Kidney (tissue), 14 donors: ENCODE results near the gene FUT9. TPM values are rescaled to one million over a fixed set of nuclear protein-coding genes. Genes with fewer than 3 reads are reported as not detected.

Source experiments
- DNase-seq, 5 donors: peaks; one replicate each; pipeline ENCODE4 v3.0.0-alpha.2; 2013 to 2020
- FAIRE-seq: peaks from 2 replicates; lab custom pipeline; 2012; peaks lifted over from hg19 to GRCh38; lab: Jason Lieb, UNC
- H3K27ac ChIP-seq, 2 donors: one replicate each; pipeline ENCODE4 v1.7.0; 2013; ENCODE audit warnings: low read depth in 2 of 2, low read length in 2 of 2, inconsistent platforms in 1 of 2
- H3K27me3 ChIP-seq: one replicate; pipeline ENCODE4 v1.7.1; 2013; ENCODE audit warnings: low read length, inconsistent platforms; ENCODE audit not compliant: control insufficient read depth, insufficient read depth
- H3K36me3 ChIP-seq, 3 donors: one replicate each; pipeline versions ENCODE4 v1.7.0 to v1.7.1; 2013; ENCODE audit warnings: low read length in 3 of 3, control low read depth in 1 of 3, inconsistent platforms in 1 of 3; ENCODE audit not compliant: insufficient read depth in 3 of 3, control insufficient read depth in 2 of 3
- H3K4me1 ChIP-seq, 3 donors: one replicate each; pipeline versions ENCODE4 v1.7.0 to v1.7.1; 2013; ENCODE audit warnings: low read length in 3 of 3, inconsistent platforms in 1 of 3, low read depth in 1 of 3; ENCODE audit not compliant: control insufficient read depth in 2 of 3, insufficient read depth in 2 of 3
- H3K4me3 ChIP-seq, 3 donors: one replicate each; pipeline versions ENCODE4 v1.7.0 to v1.8.1; 2013; ENCODE audit warnings: low read length in 3 of 3, control low read depth in 1 of 3, inconsistent platforms in 1 of 3
- H3K9ac ChIP-seq, 3 donors: one replicate each; pipeline versions ENCODE4 v1.7.0 to v1.7.1; 2013; ENCODE audit warnings: low read length in 3 of 3, control low read depth in 1 of 3, inconsistent platforms in 1 of 3
- H3K9me3 ChIP-seq, 3 donors: one replicate each; pipeline versions ENCODE4 v1.7.0 to v1.7.1; 2013; ENCODE audit warnings: low read length in 3 of 3, control low read depth in 1 of 3, inconsistent platforms in 1 of 3; ENCODE audit not compliant: control insufficient read depth in 2 of 3, insufficient read depth in 1 of 3
- intact Hi-C: fragments of 100-400 bp; cut with DNase I; formaldehyde crosslinking; loops from one replicate; pipeline ENCODE4 v1.11.1; 2022
- polyA plus RNA-seq: library from polyadenylated mRNA; stranded (reverse); fragments of 350-450 nt; fragmentation: Illumina TruSeq; extraction: RNeasy Lipid Tissue Mini Kit (QIAGEN cat#74804); gene quantifications from one replicate; pipeline ENCODE4 v1.2.3, GENCODE V29; 2014; ENCODE audit warnings: low read depth, low replicate concordance; ENCODE audit not compliant: insufficient read depth
- total RNA-seq: library from RNA; stranded (reverse); fragmentation: NEBNext Ultra II Directional; extraction: Animal tissue kit (Norgen Biotek cat#: 25700); gene quantifications from one replicate; pipeline ENCODE4 v1.2.1, GENCODE V29; 2021
- TF ChIP-seq, protein P1 (sequence below): IDR thresholded peaks from 3 replicates; pipeline ENCODE4 v1.5.1; 2012; ENCODE audit warnings: mild to moderate bottlenecking, moderate library complexity, borderline replicate concordance; ENCODE audit not compliant: insufficient read depth; ENCODE audit errors: extremely low read depth
- donor health status: control.
- donor health status: control.
- donor health status: control.
- donor health status: control.
- donor health status: control.
- donor health status: DM: yes; HTN: yes; CAD: no.
- donor health status: Normal renal cell carcinoma (clear cell type).

Gene FUT9
- total and polyA plus RNA-seq, 2 donors from 2014 or later, result 0.06 to 0.13 TPM

DNA sequence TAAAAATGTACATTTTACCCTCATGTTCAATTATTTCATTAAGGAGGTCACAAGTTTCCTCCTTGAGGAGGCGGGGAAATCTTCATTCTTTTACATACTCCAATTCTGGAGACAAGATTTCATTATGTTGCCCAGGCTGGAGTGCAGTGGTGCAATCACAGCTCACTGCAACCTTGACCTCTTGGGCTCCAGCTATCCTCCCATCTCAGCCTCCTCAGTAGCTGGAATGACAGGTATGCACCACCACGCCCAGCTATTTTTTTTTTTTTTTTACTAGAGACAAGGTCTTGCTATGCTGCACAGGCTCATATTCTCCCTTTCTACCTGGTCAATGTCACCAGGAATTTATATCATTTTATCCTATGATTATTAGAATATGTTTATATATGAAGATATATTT lies 85.8 kb downstream of the FUT9 start:
- TF ChIP-seq, protein P1, sequence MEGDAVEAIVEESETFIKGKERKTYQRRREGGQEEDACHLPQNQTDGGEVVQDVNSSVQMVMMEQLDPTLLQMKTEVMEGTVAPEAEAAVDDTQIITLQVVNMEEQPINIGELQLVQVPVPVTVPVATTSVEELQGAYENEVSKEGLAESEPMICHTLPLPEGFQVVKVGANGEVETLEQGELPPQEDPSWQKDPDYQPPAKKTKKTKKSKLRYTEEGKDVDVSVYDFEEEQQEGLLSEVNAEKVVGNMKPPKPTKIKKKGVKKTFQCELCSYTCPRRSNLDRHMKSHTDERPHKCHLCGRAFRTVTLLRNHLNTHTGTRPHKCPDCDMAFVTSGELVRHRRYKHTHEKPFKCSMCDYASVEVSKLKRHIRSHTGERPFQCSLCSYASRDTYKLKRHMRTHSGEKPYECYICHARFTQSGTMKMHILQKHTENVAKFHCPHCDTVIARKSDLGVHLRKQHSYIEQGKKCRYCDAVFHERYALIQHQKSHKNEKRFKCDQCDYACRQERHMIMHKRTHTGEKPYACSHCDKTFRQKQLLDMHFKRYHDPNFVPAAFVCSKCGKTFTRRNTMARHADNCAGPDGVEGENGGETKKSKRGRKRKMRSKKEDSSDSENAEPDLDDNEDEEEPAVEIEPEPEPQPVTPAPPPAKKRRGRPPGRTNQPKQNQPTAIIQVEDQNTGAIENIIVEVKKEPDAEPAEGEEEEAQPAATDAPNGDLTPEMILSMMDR, result no peak
- Histone ChIP-seq H3K9me3 (no peaks in the 10 kb centered on the region), H3K9ac (no peak overlapping the region), H3K27ac (no peak overlapping the region), H3K4me3 (no peak overlapping the region), H3K36me3 (no peaks in the 10 kb centered on the region), H3K4me1 (no peaks in the 10 kb centered on the region), H3K27me3 (no peaks in the 10 kb centered on the region)
- DNase-seq (no peak), FAIRE-seq (no peak)
- intact Hi-C loops, result no loop called here

GRCh38 chr6:96104910-96105309 lies 89.1 kb downstream of the FUT9 start:
- no peak for FAIRE-seq
- Histone ChIP-seq H3K36me3 (no peaks in the 10 kb centered on the region), H3K27me3 (no peaks in the 10 kb centered on the region), H3K4me3 (no peak overlapping the region), H3K9me3 (no peaks in the 10 kb centered on the region), H3K4me1 (no peaks in the 10 kb centered on the region), H3K27ac (no peak overlapping the region), H3K9ac (no peak overlapping the region)
- intact Hi-C loops, result no loop called here
- no peak for DNase-seq
- TF ChIP-seq, protein P1, result no peak

GRCh38 chr6:96110878-96111277 lies 95.1 kb downstream of the FUT9 start:
- intact Hi-C loops, result no loop called here
- H3K4me3 ChIP-seq, result no peak overlapping the region
- H3K9ac ChIP-seq, result no peak overlapping the region
- FAIRE-seq (no peak), DNase-seq (no peak)
- H3K27me3 ChIP-seq, result no peaks in the 10 kb centered on the region
- no peaks in the 10 kb centered on the region for H3K36me3 ChIP-seq
- H3K9me3 ChIP-seq, result no peaks in the 10 kb centered on the region
- H3K27ac ChIP-seq, result no peak overlapping the region
- TF ChIP-seq, protein P1, result no peak
- H3K4me1 ChIP-seq, result no peaks in the 10 kb centered on the region

DNA sequence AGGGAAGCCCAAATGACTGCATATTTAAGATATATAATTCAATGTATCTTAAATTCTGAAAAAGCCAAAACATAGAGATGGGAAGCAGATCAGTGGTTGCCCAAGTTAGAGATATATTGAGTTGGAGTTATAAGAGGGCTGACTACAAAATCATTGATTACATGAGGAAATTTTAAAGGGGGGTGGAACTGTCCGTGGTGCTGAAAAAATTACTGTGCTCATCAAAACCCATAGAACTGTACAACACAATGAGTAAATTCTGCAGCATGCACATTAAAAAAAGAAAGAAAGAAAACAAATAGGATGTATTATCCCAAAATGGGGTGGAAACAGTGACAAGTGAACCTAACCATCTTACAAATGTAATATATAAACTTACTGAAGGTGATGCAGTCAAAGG lies 100.9 kb downstream of the FUT9 start:
- H3K4me3 ChIP-seq, result no peak overlapping the region
- no peaks in the 10 kb centered on the region for H3K4me1 ChIP-seq
- TF ChIP-seq, protein P1, result no peak
- intact Hi-C loops, result no loop called here
- DNase-seq (peak in 2 of 5 donors; percentile 17 to 26), FAIRE-seq (no peak)
- H3K36me3 ChIP-seq, result no peaks in the 10 kb centered on the region
- H3K9ac ChIP-seq, result no peak overlapping the region
- H3K27me3 ChIP-seq, result no peaks in the 10 kb centered on the region
- no peak overlapping the region for H3K27ac ChIP-seq
- no peaks in the 10 kb centered on the region for H3K9me3 ChIP-seq
